Measurements from ENCODE around the gene TTC14. TPM values are rescaled to one million over a fixed set of nuclear protein-coding genes. Genes with fewer than 3 reads are reported as not detected.

The TTC14 gene
- total and polyA plus RNA-seq, 9 of the 15 experiments (the other 6 are each of a cell fraction or from before 2014, with no cell fraction given): 10.0 to 61.9 (median 27.0) TPM

GRCh38 chr3:180615954-180616353 lies 14.0 kb downstream of the TTC14 start:
- intact Hi-C loops (cut with micrococcal nuclease) (no loop called here), in situ Hi-C loops (cut with MboI) (loop anchor here (25.0 kb wide), 2 partner anchors 371 to 1179 kb away; partner anchors contain the start of gene DNAJC19)
- Histone ChIP-seq H3K27ac (ENCODE audit: extremely low read depth, low read depth, low read length) (no peak overlapping the region), H3K9me3 (replicated peaks; ENCODE audit: control insufficient read depth, insufficient read depth, low read depth, low read length) (no peaks in the 10 kb centered on the region), H4K20me1 (replicated peaks; ENCODE audit: control insufficient read depth, insufficient read depth, low read length) (no peaks in the 10 kb centered on the region), H3K36me3 (ENCODE audit: control insufficient read depth, insufficient read depth, low read length) (peaks cover 31% of the 10 kb centered on the region), H3K4me3 (no peak overlapping the region), H3K9me1 (ENCODE audit: control insufficient read depth, insufficient read depth, low read length) (no peaks in the 10 kb centered on the region), H3K9ac (ENCODE audit: insufficient read depth in 1 of 2, low read depth in 2 of 2, low read length in 2 of 2) (no peak overlapping the region), H3K79me2 (ENCODE audit: control insufficient read depth, insufficient read depth, low read length) (no peaks in the 10 kb centered on the region), H3K27me3 (ENCODE audit: control insufficient read depth in 2 of 2, insufficient read depth in 2 of 2, low read length in 2 of 2) (no peaks in the 10 kb centered on the region), H3K4me2 (ENCODE audit: insufficient read depth, low read length) (no peak overlapping the region), H2AFZ (ENCODE audit: low read depth, low read length) (no peak overlapping the region), H3K4me1 (replicated peaks in 1 of 2; ENCODE audit: control insufficient read depth in 2 of 2, insufficient read depth in 2 of 2, low read length in 2 of 2) (no peaks in the 10 kb centered on the region)
- DNase-seq (ENCODE audit: extremely low read depth in 1 of 4, low spot score in 3 of 4): no peak
- ChIA-PET POLR2A (interaction anchor here (0.7 to 2.5 kb wide), 3 partner anchors 9 to 14 kb away, joined by 3 to 7 read pairs (median 3); partner anchors contain the start of gene TTC14), CTCF (ENCODE audit: low intra/inter-chr PET ratio) (no interaction called here)
- BruUV-seq (replicated peaks): no TSS peak
- no peak for ATAC-seq
- 70% methylated on average over 3 of the region's 3 CpGs for WGBS (ENCODE audit: insufficient coverage, low coverage, missing lambda C conversion rate)
- no peak for TF ChIP-seq ZNF146 (CRISPR knock-in tag; IDR thresholded peaks at IDR 0.05; ENCODE audit: unreplicated experiment)
- TF ChIP-seq CHAMP1 (IDR thresholded peaks at IDR 0.05): no peak
- TF ChIP-seq ZFPM2 (CRISPR knock-in tag; IDR thresholded peaks at IDR 0.05): no peak
- TF ChIP-seq, protein P1, sequence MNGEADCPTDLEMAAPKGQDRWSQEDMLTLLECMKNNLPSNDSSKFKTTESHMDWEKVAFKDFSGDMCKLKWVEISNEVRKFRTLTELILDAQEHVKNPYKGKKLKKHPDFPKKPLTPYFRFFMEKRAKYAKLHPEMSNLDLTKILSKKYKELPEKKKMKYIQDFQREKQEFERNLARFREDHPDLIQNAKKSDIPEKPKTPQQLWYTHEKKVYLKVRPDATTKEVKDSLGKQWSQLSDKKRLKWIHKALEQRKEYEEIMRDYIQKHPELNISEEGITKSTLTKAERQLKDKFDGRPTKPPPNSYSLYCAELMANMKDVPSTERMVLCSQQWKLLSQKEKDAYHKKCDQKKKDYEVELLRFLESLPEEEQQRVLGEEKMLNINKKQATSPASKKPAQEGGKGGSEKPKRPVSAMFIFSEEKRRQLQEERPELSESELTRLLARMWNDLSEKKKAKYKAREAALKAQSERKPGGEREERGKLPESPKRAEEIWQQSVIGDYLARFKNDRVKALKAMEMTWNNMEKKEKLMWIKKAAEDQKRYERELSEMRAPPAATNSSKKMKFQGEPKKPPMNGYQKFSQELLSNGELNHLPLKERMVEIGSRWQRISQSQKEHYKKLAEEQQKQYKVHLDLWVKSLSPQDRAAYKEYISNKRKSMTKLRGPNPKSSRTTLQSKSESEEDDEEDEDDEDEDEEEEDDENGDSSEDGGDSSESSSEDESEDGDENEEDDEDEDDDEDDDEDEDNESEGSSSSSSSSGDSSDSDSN (IDR thresholded peaks at IDR 0.05; ENCODE audit: borderline replicate concordance in 1 of 2, low read depth in 2 of 2, low read length in 2 of 2): no peak
- FAIRE-seq: no peak

All from K562 (cell line).